Measurements from ENCODE around the gene ZFYVE19.

DNA sequence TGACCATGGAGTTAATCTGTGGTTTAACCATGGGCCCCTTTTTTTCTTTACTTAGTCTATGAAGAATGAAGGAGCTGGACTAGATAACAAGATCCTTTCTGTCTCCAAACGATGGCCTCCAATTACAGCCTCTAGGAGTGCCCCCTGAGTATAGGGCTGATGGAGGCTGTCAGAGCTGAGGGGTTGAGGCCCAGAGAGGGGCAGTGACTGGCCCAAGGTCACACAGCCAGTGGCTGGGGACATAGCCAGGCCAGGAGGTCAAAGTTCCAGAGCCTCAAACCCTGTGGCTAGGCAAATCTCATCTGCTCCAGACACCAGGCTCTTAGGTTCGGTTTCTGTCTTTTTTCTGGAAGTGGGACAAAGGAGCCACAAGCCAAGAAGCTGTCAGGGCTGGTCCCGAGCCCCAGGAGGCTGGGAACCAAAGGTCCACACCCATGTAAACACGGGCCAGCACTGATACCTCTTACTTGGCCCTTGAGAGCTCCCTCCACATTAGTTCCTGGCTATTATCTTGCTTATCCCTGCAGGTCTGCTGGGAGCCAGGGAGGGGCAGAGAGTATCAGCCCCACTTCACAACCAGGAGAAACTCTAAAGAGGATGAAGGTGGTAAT, 56.9 kb downstream of the ZFYVE19 start:
- TF ChIP-seq, protein P1, sequence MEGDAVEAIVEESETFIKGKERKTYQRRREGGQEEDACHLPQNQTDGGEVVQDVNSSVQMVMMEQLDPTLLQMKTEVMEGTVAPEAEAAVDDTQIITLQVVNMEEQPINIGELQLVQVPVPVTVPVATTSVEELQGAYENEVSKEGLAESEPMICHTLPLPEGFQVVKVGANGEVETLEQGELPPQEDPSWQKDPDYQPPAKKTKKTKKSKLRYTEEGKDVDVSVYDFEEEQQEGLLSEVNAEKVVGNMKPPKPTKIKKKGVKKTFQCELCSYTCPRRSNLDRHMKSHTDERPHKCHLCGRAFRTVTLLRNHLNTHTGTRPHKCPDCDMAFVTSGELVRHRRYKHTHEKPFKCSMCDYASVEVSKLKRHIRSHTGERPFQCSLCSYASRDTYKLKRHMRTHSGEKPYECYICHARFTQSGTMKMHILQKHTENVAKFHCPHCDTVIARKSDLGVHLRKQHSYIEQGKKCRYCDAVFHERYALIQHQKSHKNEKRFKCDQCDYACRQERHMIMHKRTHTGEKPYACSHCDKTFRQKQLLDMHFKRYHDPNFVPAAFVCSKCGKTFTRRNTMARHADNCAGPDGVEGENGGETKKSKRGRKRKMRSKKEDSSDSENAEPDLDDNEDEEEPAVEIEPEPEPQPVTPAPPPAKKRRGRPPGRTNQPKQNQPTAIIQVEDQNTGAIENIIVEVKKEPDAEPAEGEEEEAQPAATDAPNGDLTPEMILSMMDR (IDR thresholded peaks at IDR 0.05), result no peak
- TF ChIP-seq POLR2A (IDR thresholded peaks at IDR 0.05), result no peak
